Activated T-helper 1 cell treated with anti-CD3 and anti-CD28 coated beads, Interleukin-12 subunit alpha, Interleukin-12 subunit beta, Interleukin-2, Interleukin-4 antibody, amounts not matched to agents 30 ng/mL and 10 ng/mL and 1 ng/mL, durations not matched to agents 14 hours and 24 hours and 36 hours (primary cell): ENCODE measurements around the gene MAPKAP1. TPM values are rescaled to one million over a fixed set of nuclear protein-coding genes. Genes with fewer than 3 reads are reported as not detected.

Experiments
- DNase-seq: peaks from one replicate; pipeline ENCODE4 v3.0.0; 2021; ENCODE audit warnings: low spot score
- H3K27ac Mint-ChIP-seq: one replicate; pipeline ENCODE4 v1.8.0; 2021; ENCODE audit warnings: mild to moderate bottlenecking, mixed read lengths
- H3K27me3 Mint-ChIP-seq: one replicate; pipeline ENCODE4 v1.8.0; 2022; ENCODE audit warnings: mild to moderate bottlenecking, moderate library complexity, mixed read lengths; ENCODE audit not compliant: insufficient read depth
- H3K36me3 Mint-ChIP-seq: one replicate; pipeline ENCODE4 v1.8.0; 2021; ENCODE audit warnings: low read depth, mixed read lengths
- H3K4me1 Mint-ChIP-seq: one replicate; pipeline ENCODE4 v1.8.0; 2021; ENCODE audit warnings: low read depth, mixed read lengths
- H3K4me3 Mint-ChIP-seq: one replicate; pipeline ENCODE4 v1.8.0; 2021; ENCODE audit warnings: mild to moderate bottlenecking, moderate library complexity, mixed read lengths
- H3K9me3 Mint-ChIP-seq: one replicate; pipeline ENCODE4 v1.8.0; 2021; ENCODE audit warnings: mixed read lengths
- intact Hi-C: fragments of 100-400 bp; cut with micrococcal nuclease; formaldehyde crosslinking; loops from one replicate; pipeline ENCODE4 v1.15.1; 2024
- total RNA-seq: library from RNA; stranded (reverse); gene quantifications from 2 replicates; pipeline ENCODE4 v1.2.3, GENCODE V29; 2022

Gene MAPKAP1
- total RNA-seq, 1 donor from 2014 or later = 108 TPM

DNA sequence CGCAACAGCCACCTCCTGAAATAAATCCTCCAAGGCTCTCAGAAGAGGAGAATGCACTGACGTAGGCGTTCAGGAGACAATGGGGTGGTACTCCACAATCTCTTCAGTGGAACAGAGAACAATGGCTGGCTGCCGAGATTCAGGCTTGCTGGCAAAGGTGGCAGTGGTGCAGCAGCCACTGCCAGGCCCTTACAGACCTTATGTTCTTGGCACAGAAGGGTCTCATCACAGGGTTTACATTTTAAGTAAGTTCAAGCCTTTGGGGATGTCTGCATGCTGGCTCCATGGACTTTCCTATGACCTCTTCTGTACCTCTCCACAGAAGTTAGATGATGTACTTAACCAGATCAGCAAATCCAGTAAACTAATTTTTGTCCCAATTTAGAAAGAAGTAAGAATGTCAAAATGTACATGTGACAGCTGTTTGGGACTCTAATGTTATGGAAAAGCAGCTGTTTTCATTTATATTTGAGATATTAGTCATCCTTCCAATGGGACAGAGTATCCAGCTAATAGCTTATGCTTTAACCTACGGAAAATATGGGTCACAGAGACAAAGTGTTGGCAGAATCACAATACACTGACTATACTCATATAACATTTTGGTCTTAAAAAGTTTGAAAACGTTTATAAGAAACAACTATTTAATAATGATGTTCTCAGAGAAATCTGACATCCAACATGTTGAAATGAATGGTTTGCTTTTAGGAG is 180.9 kb downstream of the MAPKAP1 start:
- H3K27me3 Mint-ChIP-seq = no peaks in the 10 kb centered on the region
- no peak overlapping the region for H3K4me3 Mint-ChIP-seq
- intact Hi-C loops = no loop called here
- H3K36me3 Mint-ChIP-seq = peaks cover 12% of the 10 kb centered on the region
- DNase-seq = no peak
- H3K4me1 Mint-ChIP-seq = peaks cover 50% of the 10 kb centered on the region
- H3K27ac Mint-ChIP-seq = no peak overlapping the region
- no peaks in the 10 kb centered on the region for H3K9me3 Mint-ChIP-seq

DNA sequence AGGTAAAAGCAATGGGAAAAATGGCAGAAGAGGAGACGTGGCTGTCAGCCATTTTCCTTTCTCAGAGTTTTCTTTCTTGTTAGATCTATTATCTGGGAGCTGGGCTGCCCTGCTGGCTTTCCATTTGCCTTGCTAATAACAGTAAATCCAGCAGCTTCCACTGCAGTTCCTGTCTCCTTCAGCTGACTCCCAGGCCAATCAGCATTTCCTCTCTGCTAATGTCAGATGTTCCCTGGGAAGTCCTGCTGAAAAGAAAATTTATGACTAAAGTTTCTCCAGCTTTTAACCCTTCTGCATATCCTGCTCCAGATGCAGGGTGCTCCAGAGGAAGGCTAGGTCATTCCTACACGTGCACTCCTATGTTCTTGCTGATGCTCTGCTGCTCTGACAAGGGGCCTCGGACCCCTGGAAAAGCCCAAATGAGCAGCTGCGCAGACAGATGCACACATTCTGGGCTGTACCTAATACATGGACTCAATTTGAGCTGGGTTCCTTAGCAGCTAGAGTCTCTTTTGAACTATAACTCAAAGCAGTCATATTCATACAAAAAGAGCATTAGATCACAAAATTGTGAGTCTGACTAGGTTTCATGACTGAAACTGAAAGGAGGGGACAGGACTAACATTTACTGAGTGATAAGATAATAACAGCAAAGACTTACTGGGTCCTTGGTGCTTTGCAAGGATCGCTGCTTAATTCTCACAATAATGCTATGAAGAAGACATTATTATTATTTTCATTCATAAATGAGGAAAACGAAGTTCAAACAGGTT is 182.2 kb downstream of the MAPKAP1 start:
- Mint-ChIP-seq H3K4me1 (peaks cover 47% of the 10 kb centered on the region), H3K4me3 (no peak overlapping the region), H3K9me3 (no peaks in the 10 kb centered on the region), H3K27me3 (no peaks in the 10 kb centered on the region), H3K27ac (no peak overlapping the region), H3K36me3 (peaks cover 19% of the 10 kb centered on the region)
- intact Hi-C loops = loop anchor here (5.0 kb wide), 3 partner anchors 228 to 1283 kb away; partner anchors contain the start of gene ZBTB43
- DNase-seq = no peak

DNA sequence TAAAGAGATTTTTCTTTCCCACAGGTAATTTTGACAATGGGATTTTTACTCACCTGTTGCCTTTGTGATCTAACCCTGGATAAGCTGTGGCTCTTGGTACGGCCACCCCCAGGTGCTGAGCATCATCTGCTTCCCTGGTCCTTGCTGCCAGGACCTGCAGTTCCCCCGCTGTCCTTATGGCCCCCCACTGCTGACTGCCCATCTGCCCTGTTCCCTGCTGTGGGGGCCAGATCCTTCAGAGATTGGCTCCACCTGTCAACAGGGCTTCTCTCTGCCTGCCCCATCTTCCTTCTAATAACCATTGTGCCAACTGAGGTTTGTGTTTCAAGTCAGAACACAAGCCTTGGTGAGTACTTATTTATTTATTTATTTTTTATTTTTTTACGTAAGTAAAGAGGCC is 183.3 kb downstream of the MAPKAP1 start:
- no peaks in the 10 kb centered on the region for H3K27me3 Mint-ChIP-seq
- no peaks in the 10 kb centered on the region for H3K9me3 Mint-ChIP-seq
- H3K4me3 Mint-ChIP-seq = no peak overlapping the region
- H3K27ac Mint-ChIP-seq = no peak overlapping the region
- intact Hi-C loops = loop anchor here (5.0 kb wide), 3 partner anchors 229 to 1284 kb away; partner anchors contain the start of gene ZBTB43
- H3K36me3 Mint-ChIP-seq = peaks cover 17% of the 10 kb centered on the region
- H3K4me1 Mint-ChIP-seq = peaks cover 39% of the 10 kb centered on the region
- no peak for DNase-seq

DNA sequence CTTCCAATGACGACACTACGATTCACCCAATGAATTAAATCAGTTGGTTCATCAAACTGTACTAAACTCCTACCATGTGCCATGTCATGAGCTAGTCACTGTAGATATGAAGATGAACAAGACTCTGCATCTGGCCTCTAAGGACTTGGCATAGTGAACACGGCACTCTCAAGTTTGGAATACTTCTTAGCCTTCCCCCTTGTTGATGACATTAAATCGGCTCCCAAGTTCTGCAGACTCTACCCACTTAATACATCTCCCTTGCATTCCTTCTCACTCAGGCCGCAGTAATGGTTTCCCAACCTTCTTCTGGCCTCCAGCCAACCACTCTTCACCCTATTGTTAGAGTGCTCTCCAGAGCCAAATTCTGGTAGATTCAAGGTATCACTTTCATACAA is 184.7 kb downstream of the MAPKAP1 start:
- peaks cover 34% of the 10 kb centered on the region for H3K4me1 Mint-ChIP-seq
- peaks cover 14% of the 10 kb centered on the region for H3K36me3 Mint-ChIP-seq
- DNase-seq = no peak
- H3K9me3 Mint-ChIP-seq = no peaks in the 10 kb centered on the region
- peak overlapping the region; percentile 91 for H3K27ac Mint-ChIP-seq
- intact Hi-C loops = loop anchor here (5.0 kb wide), 3 partner anchors 230 to 1285 kb away; partner anchors contain the start of gene ZBTB43
- no peaks in the 10 kb centered on the region for H3K27me3 Mint-ChIP-seq
- peak overlapping the region; percentile 30 for H3K4me3 Mint-ChIP-seq

DNA sequence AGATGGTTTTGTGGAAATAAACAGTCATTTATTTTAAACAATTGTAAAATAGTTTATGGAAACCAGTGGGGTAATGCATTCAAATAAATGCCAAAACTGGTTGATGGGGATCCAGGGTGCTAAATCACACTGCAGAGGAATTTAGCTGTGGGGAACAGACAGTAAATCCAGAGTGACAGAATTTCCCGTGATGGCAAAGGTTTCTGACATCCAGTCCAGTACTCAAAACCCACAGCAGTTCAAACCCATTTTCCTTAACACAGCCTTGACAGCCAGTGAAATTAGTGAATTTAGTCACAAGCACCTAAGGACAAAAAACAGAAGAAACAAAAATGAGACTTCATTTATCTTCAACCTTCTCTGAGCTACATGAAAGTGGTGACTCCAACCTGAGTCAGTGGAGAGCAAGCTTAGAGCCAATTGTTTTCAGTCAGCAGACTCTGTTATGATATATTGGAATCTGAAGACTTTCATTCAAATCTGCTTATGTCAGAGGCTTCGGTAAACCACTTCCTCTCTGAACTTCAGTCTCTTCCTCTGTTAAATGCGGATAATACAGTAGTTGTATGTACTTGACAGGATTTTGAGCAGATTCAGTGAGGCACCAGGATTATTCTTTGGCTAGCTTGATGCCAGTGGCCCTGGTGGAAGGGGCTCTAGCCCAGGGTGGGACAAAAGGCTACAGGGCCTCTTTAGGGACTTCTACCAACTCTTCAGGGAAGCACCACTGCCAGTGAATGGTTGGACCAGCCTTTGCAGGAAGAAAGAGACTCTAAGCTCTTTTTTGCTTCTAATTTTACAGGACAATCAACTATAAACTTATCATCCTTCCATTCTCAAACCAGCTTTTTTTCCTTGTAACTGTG is 185.3 kb downstream of the MAPKAP1 start:
- intact Hi-C loops = loop anchor here (1.0 to 5.0 kb wide), 9 partner anchors 8 to 1286 kb away; partner anchors contain the start of gene ZBTB43
- H3K9me3 Mint-ChIP-seq = no peaks in the 10 kb centered on the region
- DNase-seq = peak; percentile 38
- peak overlapping the region; percentile 91 for H3K27ac Mint-ChIP-seq
- H3K36me3 Mint-ChIP-seq = peaks cover 14% of the 10 kb centered on the region
- peaks cover 33% of the 10 kb centered on the region for H3K4me1 Mint-ChIP-seq
- peak overlapping the region; percentile 61 for H3K4me3 Mint-ChIP-seq
- H3K27me3 Mint-ChIP-seq = no peaks in the 10 kb centered on the region

DNA sequence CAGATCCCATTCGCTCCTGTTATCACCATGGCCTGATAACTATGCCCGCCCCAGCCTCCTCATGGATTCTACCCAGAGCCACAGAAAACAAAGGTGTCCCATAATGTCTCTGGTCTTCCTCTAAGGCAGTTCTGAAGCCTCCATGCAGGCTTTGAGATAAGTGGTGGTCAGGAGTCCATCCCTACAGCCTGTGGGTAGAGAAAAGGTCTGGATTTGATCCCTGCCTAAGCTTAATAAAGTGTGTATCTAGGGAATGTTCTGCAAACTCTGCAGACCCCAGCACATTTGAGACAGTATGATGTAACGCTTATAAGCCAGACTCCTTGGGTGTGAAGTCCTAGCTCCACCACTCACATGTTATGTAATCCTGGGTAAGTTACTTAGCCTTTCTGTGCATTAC is 187.3 kb downstream of the MAPKAP1 start:
- Mint-ChIP-seq H3K4me3 (no peak overlapping the region), H3K4me1 (peaks cover 33% of the 10 kb centered on the region), H3K36me3 (peaks cover 17% of the 10 kb centered on the region), H3K9me3 (no peaks in the 10 kb centered on the region), H3K27ac (no peak overlapping the region), H3K27me3 (no peaks in the 10 kb centered on the region)
- intact Hi-C loops = loop anchor here (2.0 to 5.0 kb wide), 4 partner anchors 233 to 1288 kb away; partner anchors contain the start of gene ZBTB43
- DNase-seq = no peak

DNA sequence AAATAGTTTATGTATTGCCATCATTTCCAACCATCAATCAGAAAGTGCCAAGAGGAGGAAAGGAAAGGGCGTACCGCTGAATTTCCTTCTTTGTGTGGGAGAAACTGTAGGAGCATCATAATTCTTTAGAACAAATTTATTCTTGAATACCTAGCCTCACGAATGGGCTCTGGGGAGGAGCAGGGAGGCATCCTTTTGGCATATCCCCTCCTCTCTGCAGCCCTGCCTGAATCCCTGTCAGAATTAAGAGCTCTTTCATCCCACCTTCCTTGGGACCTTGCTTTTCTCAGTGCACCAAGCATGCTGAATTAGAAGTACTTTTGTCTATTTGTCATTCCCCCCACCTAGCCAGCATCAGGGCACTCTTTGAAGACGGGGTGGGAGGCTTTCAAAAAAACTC is 189.4 kb downstream of the MAPKAP1 start:
- H3K36me3 Mint-ChIP-seq = peaks cover 13% of the 10 kb centered on the region
- peaks cover 39% of the 10 kb centered on the region for H3K4me1 Mint-ChIP-seq
- H3K4me3 Mint-ChIP-seq = no peak overlapping the region
- no peak overlapping the region for H3K27ac Mint-ChIP-seq
- no peaks in the 10 kb centered on the region for H3K27me3 Mint-ChIP-seq
- intact Hi-C loops = no loop called here
- H3K9me3 Mint-ChIP-seq = no peaks in the 10 kb centered on the region
- no peak for DNase-seq

DNA sequence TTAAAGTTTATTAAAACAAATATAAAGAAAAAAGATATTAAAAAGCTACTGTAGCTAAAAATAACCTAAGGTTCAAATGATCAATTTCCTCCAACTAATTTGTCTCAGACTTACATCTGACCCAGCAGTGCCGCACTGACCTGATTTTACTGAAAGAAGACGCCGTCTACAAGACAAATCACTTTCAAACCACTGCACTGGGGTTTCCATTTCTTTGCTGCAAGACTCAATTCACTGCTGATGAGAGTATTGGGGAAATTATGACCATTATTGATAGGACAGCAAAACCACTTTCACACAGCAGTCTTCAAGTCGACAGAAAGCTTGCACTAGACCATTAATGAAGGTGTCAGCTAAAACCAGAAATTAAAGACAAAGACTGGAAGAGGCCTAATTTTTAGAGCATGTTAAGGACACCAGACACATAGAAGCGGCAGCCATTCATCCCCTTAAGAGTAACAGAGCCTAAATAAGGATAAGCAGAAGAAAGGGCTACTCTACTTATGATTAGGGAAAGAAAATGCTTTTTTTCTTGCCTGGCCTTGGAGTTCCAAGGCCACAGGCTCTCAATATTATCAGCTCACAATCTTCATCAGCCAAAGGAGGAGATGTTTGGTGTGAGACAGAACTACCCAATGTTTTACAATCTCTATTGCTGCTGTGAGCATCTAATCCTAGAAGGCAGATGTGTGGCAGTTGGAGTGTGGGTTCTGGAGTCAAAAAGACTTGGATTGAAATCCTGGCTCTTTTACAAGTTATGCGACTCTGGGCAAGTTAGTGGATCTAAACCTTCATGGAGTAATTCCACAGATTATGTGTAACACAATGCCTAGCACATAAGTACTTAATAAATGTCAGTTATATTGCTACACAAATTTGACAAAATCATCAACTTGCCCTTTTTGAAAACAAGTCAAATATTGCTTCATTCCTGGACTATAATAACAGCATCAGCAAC is 190.7 kb downstream of the MAPKAP1 start:
- Mint-ChIP-seq H3K4me1 (peaks cover 26% of the 10 kb centered on the region), H3K27me3 (no peaks in the 10 kb centered on the region), H3K9me3 (no peaks in the 10 kb centered on the region), H3K4me3 (no peak overlapping the region), H3K27ac (no peak overlapping the region), H3K36me3 (peaks cover 12% of the 10 kb centered on the region)
- intact Hi-C loops = no loop called here
- no peak for DNase-seq

DNA sequence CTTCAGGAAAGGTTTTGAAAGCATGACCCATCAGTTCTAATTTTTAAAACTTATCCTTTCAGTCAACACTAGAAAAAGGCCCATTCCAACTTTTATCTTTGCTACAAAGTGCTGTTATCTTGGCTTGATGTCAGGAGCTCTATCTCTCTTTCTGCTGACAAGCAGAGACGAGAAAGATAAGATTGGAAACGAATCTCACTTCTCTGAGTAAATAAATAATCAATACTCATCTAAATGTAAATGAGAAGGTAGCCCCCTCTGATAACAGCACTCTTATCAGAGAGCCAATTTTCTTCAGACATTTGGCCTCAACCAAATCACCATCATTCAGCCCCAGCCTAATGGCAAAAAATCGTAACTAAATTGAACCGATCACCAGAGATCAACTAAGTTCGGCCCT is 191.7 kb downstream of the MAPKAP1 start:
- H3K9me3 Mint-ChIP-seq = no peaks in the 10 kb centered on the region
- no peak for DNase-seq
- H3K27me3 Mint-ChIP-seq = no peaks in the 10 kb centered on the region
- intact Hi-C loops = no loop called here
- peaks cover 16% of the 10 kb centered on the region for H3K4me1 Mint-ChIP-seq
- H3K4me3 Mint-ChIP-seq = no peak overlapping the region
- peaks cover 4% of the 10 kb centered on the region for H3K36me3 Mint-ChIP-seq
- no peak overlapping the region for H3K27ac Mint-ChIP-seq

DNA sequence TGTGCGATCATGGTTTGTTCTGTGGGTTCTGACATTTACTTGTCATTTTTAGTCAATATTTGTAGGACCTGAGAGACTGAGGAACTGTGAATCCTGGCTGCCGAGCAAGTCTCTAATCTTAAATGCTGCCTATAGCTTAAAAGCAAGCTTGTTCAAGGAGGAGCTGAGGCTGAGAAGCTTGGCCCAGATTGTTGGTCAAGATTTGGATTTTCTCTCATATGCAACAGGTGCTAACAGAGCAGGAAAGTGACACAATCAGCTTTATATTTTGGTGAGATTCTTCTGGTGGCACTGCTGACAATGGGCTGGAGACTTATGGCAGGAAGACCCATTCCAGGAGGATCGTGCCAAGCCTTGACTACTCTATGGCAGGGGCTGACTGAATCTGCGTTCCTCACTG is 192.5 kb downstream of the MAPKAP1 start:
- no peak for DNase-seq
- Mint-ChIP-seq H3K4me3 (no peak overlapping the region), H3K27ac (no peak overlapping the region), H3K4me1 (peaks cover 14% of the 10 kb centered on the region), H3K27me3 (no peaks in the 10 kb centered on the region), H3K9me3 (no peaks in the 10 kb centered on the region), H3K36me3 (peaks cover 4% of the 10 kb centered on the region)
- intact Hi-C loops = no loop called here

DNA sequence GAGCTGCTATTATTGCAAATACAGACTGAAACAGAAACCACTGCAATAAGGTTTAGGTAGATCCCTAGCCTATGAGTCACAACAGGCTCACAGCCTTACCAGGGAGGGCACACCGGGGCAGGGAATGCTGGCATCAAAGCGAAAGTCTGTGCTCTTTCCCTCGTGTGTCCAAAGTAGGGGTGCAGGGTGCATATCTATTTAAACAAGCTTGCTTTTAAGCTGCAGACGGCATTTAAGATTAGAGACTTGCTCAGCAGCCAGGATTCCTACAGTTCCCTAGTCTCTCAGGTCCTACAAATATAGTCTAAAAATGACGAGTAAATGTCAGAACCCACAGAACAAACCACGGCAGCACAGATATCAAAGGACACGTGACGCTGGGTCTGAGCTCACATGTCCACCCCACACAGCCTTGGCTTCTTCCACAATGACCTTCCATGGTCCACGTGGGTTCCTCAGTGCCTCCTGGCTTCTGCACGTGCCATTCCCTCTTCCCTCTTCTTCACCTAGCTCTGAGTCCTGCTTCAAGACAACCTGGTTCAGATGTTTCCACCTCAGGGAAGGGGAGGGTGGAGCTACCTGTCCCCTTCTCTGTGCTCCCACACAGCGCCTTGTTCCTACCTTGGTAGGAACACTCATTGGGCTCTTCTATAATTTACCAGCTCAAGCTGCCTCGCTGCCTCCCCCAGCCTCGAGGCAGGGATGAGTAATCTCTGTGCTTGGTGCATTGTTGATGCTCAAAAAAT is 193.2 kb downstream of the MAPKAP1 start:
- Mint-ChIP-seq H3K27ac (peak overlapping the region; percentile 73), H3K9me3 (no peaks in the 10 kb centered on the region), H3K4me1 (peaks cover 14% of the 10 kb centered on the region), H3K27me3 (no peaks in the 10 kb centered on the region), H3K4me3 (no peak overlapping the region), H3K36me3 (peaks cover 4% of the 10 kb centered on the region)
- intact Hi-C loops = loop anchor here (1.0 kb wide), 1 partner anchor 7 kb away; no protein-coding TSS in a partner anchor
- DNase-seq = no peak
